SK-N-SH treated with all-trans-retinoic acid at 6 μM for 48 hours (cell line): Measurements from ENCODE around the gene EIF5.

Experiments used
- ATAC-seq: fragments of 200-7000 bp; cut with Tn5 transposase; 3 replicates; pipeline ENCODE4 v1.9.1; 2020; ENCODE audit warnings: mild to moderate bottlenecking, moderate library complexity
- ARNTL ChIP-seq: fragments of 450-650 bp; formaldehyde crosslinking; IDR thresholded peaks from 2 replicates; pipeline ENCODE4 v1.5.0; 2020; ENCODE audit warnings: low read depth, mild to moderate bottlenecking, moderate library complexity, borderline replicate concordance
- BACH2 ChIP-seq: fragments of 250-450 bp; sonication (Bioruptor Pico); IDR thresholded peaks from 2 replicates; pipeline ENCODE4 v1.9.0; 2021; ENCODE audit warnings: mild to moderate bottlenecking, borderline replicate concordance
- CREB5 ChIP-seq: fragments of 250-450 bp; sonication (Bioruptor Pico); IDR thresholded peaks from 2 replicates; pipeline ENCODE4 v1.5.1; 2020; ENCODE audit warnings: low read depth, mild to moderate bottlenecking, moderate library complexity
- CSDC2 ChIP-seq: fragments of 250-450 bp; sonication (Bioruptor Pico); IDR thresholded peaks from 2 replicates; pipeline ENCODE4 v1.5.0; 2020; ENCODE audit warnings: mild to moderate bottlenecking, moderate library complexity
- ESRRG ChIP-seq: fragments of 250-450 bp; sonication (Bioruptor Pico); IDR thresholded peaks from 2 replicates; pipeline ENCODE4 v1.6.1; 2021; ENCODE audit warnings: mild to moderate bottlenecking
- GLIS3 ChIP-seq: fragments of 250-450 bp; sonication (Bioruptor Pico); IDR thresholded peaks from 2 replicates; pipeline ENCODE4 v1.5.0; 2020; ENCODE audit warnings: mild to moderate bottlenecking, moderate library complexity
- ISL1 ChIP-seq: fragments of 250-450 bp; sonication (Bioruptor Pico); IDR thresholded peaks from 2 replicates; pipeline ENCODE4 v2.1.2; 2022; ENCODE audit warnings: mild to moderate bottlenecking, moderate library complexity
- OSR1 ChIP-seq: fragments of 250-450 bp; sonication (Bioruptor Pico); IDR thresholded peaks from 2 replicates; pipeline ENCODE4 v1.8.0; 2022; ENCODE audit warnings: moderate library complexity, mild to moderate bottlenecking, inconsistent platforms
- PATZ1 ChIP-seq: fragments of 250-450 bp; sonication (Bioruptor Pico); IDR thresholded peaks from 2 replicates; pipeline ENCODE4 v1.8.0; 2020; ENCODE audit warnings: mild to moderate bottlenecking, moderate library complexity, borderline replicate concordance
- PPARA ChIP-seq: fragments of 250-450 bp; sonication (Bioruptor Pico); IDR thresholded peaks from 2 replicates; pipeline ENCODE4 v1.5.0; 2020; ENCODE audit warnings: mild to moderate bottlenecking, borderline replicate concordance
- RARB ChIP-seq: fragments of 250-450 bp; sonication (Bioruptor Pico); IDR thresholded peaks from 2 replicates; pipeline ENCODE4 v1.8.0; 2021; ENCODE audit warnings: mild to moderate bottlenecking, moderate library complexity
- SNAI2 ChIP-seq: fragments of 250-450 bp; sonication (Bioruptor Pico); IDR thresholded peaks from 2 replicates; pipeline ENCODE4 v1.5.0; 2020; ENCODE audit warnings: mild to moderate bottlenecking, moderate library complexity
- TCF4 ChIP-seq: fragments of 250-450 bp; sonication (Bioruptor Pico); IDR thresholded peaks from 2 replicates; pipeline ENCODE4 v1.8.0; 2021; ENCODE audit warnings: mild to moderate bottlenecking, moderate library complexity, borderline replicate concordance
- TOX ChIP-seq: fragments of 250-450 bp; sonication (Bioruptor Pico); IDR thresholded peaks from 2 replicates; pipeline ENCODE4 v1.8.0; 2021; ENCODE audit warnings: mild to moderate bottlenecking, moderate library complexity, borderline replicate concordance
- ZC3H10 ChIP-seq: fragments of 250-450 bp; sonication (Bioruptor Pico); IDR thresholded peaks from 2 replicates; pipeline ENCODE4 v1.5.1; 2021; ENCODE audit warnings: mild to moderate bottlenecking, moderate library complexity
- ZFP3 ChIP-seq: fragments of 250-450 bp; sonication (Bioruptor Pico); IDR thresholded peaks from 2 replicates; pipeline ENCODE4 v1.5.0; 2020; ENCODE audit warnings: mild to moderate bottlenecking, moderate library complexity
- ZNF565 ChIP-seq: fragments of 450-650 bp; formaldehyde crosslinking; conservative IDR thresholded peaks from 2 replicates; pipeline ENCODE4 v1.5.0; 2020; ENCODE audit warnings: low read depth, mild to moderate bottlenecking, moderate library complexity
- ZNF70 ChIP-seq: fragments of 450-650 bp; formaldehyde crosslinking; IDR thresholded peaks from 2 replicates; pipeline ENCODE4 v1.5.0; 2020; ENCODE audit warnings: mild to moderate bottlenecking, moderate library complexity
- ZNF8 ChIP-seq: fragments of 450-650 bp; formaldehyde crosslinking; IDR thresholded peaks from 2 replicates; pipeline ENCODE4 v1.5.0; 2020; ENCODE audit warnings: mild to moderate bottlenecking, moderate library complexity
- TF ChIP-seq, protein P1 (sequence below): fragments of 250-450 bp; sonication (Bioruptor Pico); IDR thresholded peaks from 2 replicates; pipeline ENCODE4 v1.8.0; 2021; ENCODE audit warnings: low read depth, mild to moderate bottlenecking, moderate library complexity, borderline replicate concordance
- TF ChIP-seq, protein P2 (sequence below): fragments of 250-450 bp; sonication (Bioruptor Pico); IDR thresholded peaks from 2 replicates; pipeline ENCODE4 v1.5.1; 2021; ENCODE audit warnings: mild to moderate bottlenecking, moderate library complexity

EIF5 gene

GRCh38 chr14:103312006-103312635 lies 21.9 kb upstream of the EIF5 start (continued):
- TF ChIP-seq PATZ1 (no peak), ZNF8 (CRISPR knock-in tag) (no peak), CREB5 (CRISPR knock-in tag) (no peak)

DNA sequence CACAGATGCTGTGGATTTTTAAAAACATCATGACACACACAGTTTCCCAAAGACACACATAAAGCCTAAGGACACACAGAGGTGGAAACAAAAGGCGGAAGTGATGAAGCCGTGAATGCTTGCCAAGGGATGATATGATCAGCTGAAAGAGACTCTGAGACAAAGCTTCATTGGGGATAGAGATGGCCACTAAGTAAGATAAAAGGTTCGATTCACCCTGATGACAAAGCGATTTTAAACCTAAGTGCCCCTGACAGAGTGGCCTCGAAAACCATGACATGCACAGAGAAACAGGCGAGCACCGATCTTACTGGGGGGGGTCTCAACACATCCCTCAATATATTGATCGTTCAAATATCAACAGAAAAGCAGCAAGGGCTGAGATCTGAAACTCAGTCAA lies 20.3 kb upstream of the EIF5 start:
- no peak for TF ChIP-seq ISL1 (CRISPR knock-in tag)
- no peak for TF ChIP-seq ZNF8 (CRISPR knock-in tag)
- no peak for TF ChIP-seq PPARA (CRISPR knock-in tag)
- TF ChIP-seq GLIS3 (CRISPR knock-in tag), result no peak
- no peak for TF ChIP-seq SNAI2
- TF ChIP-seq OSR1 (CRISPR knock-in tag), result no peak
- TF ChIP-seq BACH2, result no peak
- TF ChIP-seq CREB5 (CRISPR knock-in tag), result no peak
- no peak for TF ChIP-seq ZFP3 (CRISPR knock-in tag)
- no peak for TF ChIP-seq CSDC2 (CRISPR knock-in tag)
- TF ChIP-seq, protein P1, sequence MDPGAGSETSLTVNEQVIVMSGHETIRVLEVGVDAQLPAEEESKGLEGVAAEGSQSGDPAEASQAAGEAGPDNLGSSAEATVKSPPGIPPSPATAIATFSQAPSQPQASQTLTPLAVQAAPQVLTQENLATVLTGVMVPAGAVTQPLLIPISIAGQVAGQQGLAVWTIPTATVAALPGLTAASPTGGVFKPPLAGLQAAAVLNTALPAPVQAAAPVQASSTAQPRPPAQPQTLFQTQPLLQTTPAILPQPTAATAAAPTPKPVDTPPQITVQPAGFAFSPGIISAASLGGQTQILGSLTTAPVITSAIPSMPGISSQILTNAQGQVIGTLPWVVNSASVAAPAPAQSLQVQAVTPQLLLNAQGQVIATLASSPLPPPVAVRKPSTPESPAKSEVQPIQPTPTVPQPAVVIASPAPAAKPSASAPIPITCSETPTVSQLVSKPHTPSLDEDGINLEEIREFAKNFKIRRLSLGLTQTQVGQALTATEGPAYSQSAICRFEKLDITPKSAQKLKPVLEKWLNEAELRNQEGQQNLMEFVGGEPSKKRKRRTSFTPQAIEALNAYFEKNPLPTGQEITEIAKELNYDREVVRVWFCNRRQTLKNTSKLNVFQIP, result no peak
- no peak for TF ChIP-seq ESRRG (CRISPR knock-in tag)
- no peak for TF ChIP-seq ZNF70 (CRISPR knock-in tag)
- TF ChIP-seq ZC3H10 (CRISPR knock-in tag), result no peak
- TF ChIP-seq TOX (CRISPR knock-in tag), result no peak
- no peak for TF ChIP-seq TCF4 (CRISPR knock-in tag)
- no peak for TF ChIP-seq ARNTL (CRISPR knock-in tag)
- TF ChIP-seq, protein P2, sequence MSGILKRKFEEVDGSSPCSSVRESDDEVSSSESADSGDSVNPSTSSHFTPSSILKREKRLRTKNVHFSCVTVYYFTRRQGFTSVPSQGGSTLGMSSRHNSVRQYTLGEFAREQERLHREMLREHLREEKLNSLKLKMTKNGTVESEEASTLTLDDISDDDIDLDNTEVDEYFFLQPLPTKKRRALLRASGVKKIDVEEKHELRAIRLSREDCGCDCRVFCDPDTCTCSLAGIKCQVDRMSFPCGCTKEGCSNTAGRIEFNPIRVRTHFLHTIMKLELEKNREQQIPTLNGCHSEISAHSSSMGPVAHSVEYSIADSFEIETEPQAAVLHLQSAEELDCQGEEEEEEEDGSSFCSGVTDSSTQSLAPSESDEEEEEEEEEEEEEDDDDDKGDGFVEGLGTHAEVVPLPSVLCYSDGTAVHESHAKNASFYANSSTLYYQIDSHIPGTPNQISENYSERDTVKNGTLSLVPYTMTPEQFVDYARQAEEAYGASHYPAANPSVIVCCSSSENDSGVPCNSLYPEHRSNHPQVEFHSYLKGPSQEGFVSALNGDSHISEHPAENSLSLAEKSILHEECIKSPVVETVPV (CRISPR knock-in tag), result no peak
- no peak for TF ChIP-seq RARB
- TF ChIP-seq ZNF565 (CRISPR knock-in tag), result no peak
- no peak for ATAC-seq

GRCh38 chr14:103314496-103315277 lies 19.4 kb upstream of the EIF5 start:
- TF ChIP-seq PPARA (CRISPR knock-in tag) (no peak), ZNF565 (CRISPR knock-in tag) (no peak), OSR1 (CRISPR knock-in tag) (no peak), TCF4 (CRISPR knock-in tag) (no peak), ZNF70 (CRISPR knock-in tag) (no peak), BACH2 (no peak), CSDC2 (CRISPR knock-in tag) (no peak), RARB (no peak)
- TF ChIP-seq, protein P1, result no peak
- TF ChIP-seq, protein P2 (CRISPR knock-in tag), result no peak
- no peak for ATAC-seq
